IgD-negative memory B cell (primary cell): Measurements from ENCODE around the gene LASP1NB.
A peak's percentile ranks its signal among the peaks of the same experiment; 100 is the strongest.
"Not testable (repeated sequence)": the region's sequence is repeated elsewhere in the genome, so short reads cannot be mapped to it uniquely, and the experiment has no call there.

Experiments
- H3K27ac Mint-ChIP-seq, 3 donors: one replicate each; pipeline ENCODE4 v1.8.0; 2020 to 2022; ENCODE audit warnings: mild to moderate bottlenecking in 3 of 3, mixed read lengths in 3 of 3, moderate library complexity in 1 of 3
- H3K27me3 Mint-ChIP-seq: one replicate; pipeline ENCODE4 v1.8.0; 2021; ENCODE audit warnings: mixed read lengths
- H3K36me3 Mint-ChIP-seq: one replicate; pipeline ENCODE4 v1.8.0; 2020; ENCODE audit warnings: mild to moderate bottlenecking, mixed read lengths
- H3K4me1 Mint-ChIP-seq, 3 donors: one replicate each; pipeline ENCODE4 v1.8.0; 2020 to 2022; ENCODE audit warnings: mixed read lengths in 3 of 3, mild to moderate bottlenecking in 1 of 3
- H3K4me3 Mint-ChIP-seq, 4 donors: one replicate each; pipeline ENCODE4 v1.8.0; 2020 to 2022; ENCODE audit warnings: mild to moderate bottlenecking in 4 of 4, mixed read lengths in 4 of 4, moderate library complexity in 3 of 4
- H3K9me3 Mint-ChIP-seq, 3 donors: one replicate each; pipeline ENCODE4 v1.8.0; 2020 to 2021; ENCODE audit warnings: mixed read lengths in 3 of 3, mild to moderate bottlenecking in 1 of 3

The LASP1NB gene

GRCh38 chr17:38918916-38919315 is 6.5 kb upstream of the LASP1NB start:
- Mint-ChIP-seq H3K27ac (no peak overlapping the region), H3K36me3 (peaks cover 5% of the 10 kb centered on the region), H3K4me1 (peaks cover 10 to 15% (median 15%) of the 10 kb centered on the region in 3 donors), H3K4me3 (no peak overlapping the region), H3K9me3 (no peaks in the 10 kb centered on the region), H3K27me3 (no peaks in the 10 kb centered on the region)

GRCh38 chr17:38919316-38920078 is 5.9 kb upstream of the LASP1NB start:
- Mint-ChIP-seq H3K36me3 (peaks cover 5% of the 10 kb centered on the region), H3K4me1 (peaks cover 10 to 15% (median 15%) of the 10 kb centered on the region in 3 donors), H3K9me3 (no peaks in the 10 kb centered on the region), H3K4me3 (no peak overlapping the region), H3K27ac (peak overlapping the region in 1 of 3 donors; percentile 13), H3K27me3 (no peaks in the 10 kb centered on the region)

DNA sequence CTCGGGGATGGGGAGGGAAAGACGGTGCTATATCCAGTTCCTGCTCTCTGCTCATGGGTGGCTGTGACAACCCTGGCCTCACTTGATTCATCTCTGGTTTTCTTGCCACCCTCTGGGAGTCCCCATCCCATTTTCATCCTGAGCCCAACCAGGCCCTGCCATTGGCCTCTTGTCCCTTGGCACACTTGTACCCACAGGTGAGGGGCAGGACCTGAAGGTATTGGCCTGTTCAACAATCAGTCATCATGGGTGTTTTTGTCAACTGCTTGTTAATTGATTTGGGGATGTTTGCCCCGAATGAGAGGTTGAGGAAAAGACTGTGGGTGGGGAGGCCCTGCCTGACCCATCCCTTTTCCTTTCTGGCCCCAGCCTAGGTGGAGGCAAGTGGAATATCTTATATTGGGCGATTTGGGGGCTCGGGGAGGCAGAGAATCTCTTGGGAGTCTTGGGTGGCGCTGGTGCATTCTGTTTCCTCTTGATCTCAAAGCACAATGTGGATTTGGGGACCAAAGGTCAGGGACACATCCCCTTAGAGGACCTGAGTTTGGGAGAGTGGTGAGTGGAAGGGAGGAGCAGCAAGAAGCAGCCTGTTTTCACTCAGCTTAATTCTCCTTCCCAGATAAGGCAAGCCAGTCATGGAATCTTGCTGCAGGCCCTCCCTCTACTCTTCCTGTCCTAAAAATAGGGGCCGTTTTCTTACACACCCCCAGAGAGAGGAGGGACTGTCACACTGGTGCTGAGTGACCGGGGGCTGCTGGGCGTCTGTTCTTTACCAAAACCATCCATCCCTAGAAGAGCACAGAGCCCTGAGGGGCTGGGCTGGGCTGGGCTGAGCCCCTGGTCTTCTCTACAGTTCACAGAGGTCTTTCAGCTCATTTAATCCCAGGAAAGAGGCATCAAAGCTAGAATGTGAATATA is 4.8 kb upstream of the LASP1NB start:
- Mint-ChIP-seq H3K4me3 (peak overlapping the region in 2 of 4 donors; percentile 25 to 65), H3K27ac (peak overlapping the region; percentile 56 to 94 (median 58)), H3K27me3 (no peaks in the 10 kb centered on the region), H3K36me3 (peaks cover 5% of the 10 kb centered on the region), H3K4me1 (peaks cover 10 to 21% (median 20%) of the 10 kb centered on the region in 3 donors), H3K9me3 (no peaks in the 10 kb centered on the region)

- peaks cover 4% of the 10 kb centered on the region for H3K36me3 Mint-ChIP-seq
- H3K27me3 Mint-ChIP-seq: no peaks in the 10 kb centered on the region
- H3K27ac Mint-ChIP-seq: peak overlapping the region in 1 of 3 donors; percentile 71
- peaks cover 10 to 24% (median 20%) of the 10 kb centered on the region in 3 donors for H3K4me1 Mint-ChIP-seq
- H3K9me3 Mint-ChIP-seq: no peaks in the 10 kb centered on the region
- H3K4me3 Mint-ChIP-seq: peak overlapping the region in 2 of 4 donors; percentile 1 to 75
These were observed 3.5 kb upstream of the LASP1NB start for GRCh38 chr17:38921756-38922411.

GRCh38 chr17:38922538-38923297 is 2.7 kb upstream of the LASP1NB start:
- H3K9me3 Mint-ChIP-seq: no peaks in the 10 kb centered on the region
- H3K27ac Mint-ChIP-seq: peak overlapping the region in 1 of 3 donors; percentile 71
- H3K27me3 Mint-ChIP-seq: no peaks in the 10 kb centered on the region
- H3K4me3 Mint-ChIP-seq: no peak overlapping the region
- peaks cover 10 to 24% (median 20%) of the 10 kb centered on the region in 3 donors for H3K4me1 Mint-ChIP-seq
- H3K36me3 Mint-ChIP-seq: peaks cover 4% of the 10 kb centered on the region

- H3K4me1 Mint-ChIP-seq: peaks cover 7 to 16% (median 10%) of the 10 kb centered on the region in 3 donors
- no peaks in the 10 kb centered on the region for H3K36me3 Mint-ChIP-seq
- H3K9me3 Mint-ChIP-seq: no peaks in the 10 kb centered on the region
- H3K27me3 Mint-ChIP-seq: no peaks in the 10 kb centered on the region
- H3K4me3 Mint-ChIP-seq: no peak overlapping the region
- H3K27ac Mint-ChIP-seq: no peak overlapping the region
These were observed 1.1 kb downstream of the LASP1NB start for GRCh38 chr17:38926293-38927070.

DNA sequence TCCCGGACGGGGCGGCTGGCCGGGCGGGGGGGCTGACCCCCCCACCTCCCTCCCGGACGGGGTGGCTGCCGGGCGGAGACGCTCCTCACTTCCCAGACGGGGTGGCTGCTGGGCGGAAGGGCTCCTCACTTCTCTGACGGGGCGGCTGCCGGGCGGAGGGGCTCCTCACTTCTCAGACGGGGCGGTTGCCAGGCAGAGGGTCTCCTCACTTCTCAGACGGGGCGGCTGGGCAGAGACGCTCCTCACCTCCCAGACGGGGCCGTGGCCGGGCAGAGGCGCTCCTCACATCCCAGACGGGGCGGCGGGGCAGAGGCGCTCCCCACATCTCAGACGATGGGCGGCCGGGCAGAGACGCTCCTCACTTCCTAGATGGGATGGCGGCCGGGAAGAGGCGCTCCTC is 5.4 kb downstream of the LASP1NB start:
- not testable (repeated sequence) for H3K9me3 Mint-ChIP-seq, H3K4me1 Mint-ChIP-seq, H3K27ac Mint-ChIP-seq, H3K27me3 Mint-ChIP-seq, H3K36me3 Mint-ChIP-seq, H3K4me3 Mint-ChIP-seq

GRCh38 chr17:38933962-38934361 is 8.5 kb downstream of the LASP1NB start:
- not testable (repeated sequence) for H3K4me3 Mint-ChIP-seq, H3K36me3 Mint-ChIP-seq, H3K27ac Mint-ChIP-seq, H3K9me3 Mint-ChIP-seq, H3K4me1 Mint-ChIP-seq, H3K27me3 Mint-ChIP-seq

GRCh38 chr17:38939987-38940386 is 14.6 kb downstream of the LASP1NB start:
- H3K36me3 Mint-ChIP-seq: no peaks in the 10 kb centered on the region
- peak overlapping the region in 1 of 3 donors; percentile 3 for H3K27ac Mint-ChIP-seq
- peaks cover 3 to 8% (median 7%) of the 10 kb centered on the region in 3 donors for H3K4me1 Mint-ChIP-seq
- peaks cover 3% of the 10 kb centered on the region for H3K27me3 Mint-ChIP-seq
- no peak overlapping the region for H3K4me3 Mint-ChIP-seq
- no peaks in the 10 kb centered on the region for H3K9me3 Mint-ChIP-seq

DNA sequence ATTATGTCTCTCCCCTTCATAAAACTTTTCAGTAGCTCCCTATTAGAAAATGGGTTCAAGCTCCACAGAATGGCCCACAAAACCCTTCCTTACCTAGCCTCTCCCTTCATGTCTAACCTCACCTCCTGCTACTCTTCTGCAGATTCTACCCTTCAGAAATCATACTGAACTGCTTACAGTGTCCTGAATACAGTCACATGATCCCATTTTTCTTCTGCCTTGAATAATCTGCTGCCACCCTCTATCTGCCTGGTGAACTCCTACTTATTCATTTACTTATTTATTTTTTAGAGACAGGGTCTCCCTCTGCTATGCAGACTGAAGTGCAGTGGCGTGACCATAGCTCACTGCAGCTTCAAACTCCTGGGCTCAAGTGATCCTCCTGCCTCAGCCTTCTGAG is 15.0 kb downstream of the LASP1NB start:
- H3K36me3 Mint-ChIP-seq: no peaks in the 10 kb centered on the region
- H3K27ac Mint-ChIP-seq: peak overlapping the region in 1 of 3 donors; percentile 3
- H3K4me1 Mint-ChIP-seq: peaks cover 3 to 10% (median 8%) of the 10 kb centered on the region in 3 donors
- peaks cover 3% of the 10 kb centered on the region for H3K27me3 Mint-ChIP-seq
- no peak overlapping the region for H3K4me3 Mint-ChIP-seq
- H3K9me3 Mint-ChIP-seq: no peaks in the 10 kb centered on the region

DNA sequence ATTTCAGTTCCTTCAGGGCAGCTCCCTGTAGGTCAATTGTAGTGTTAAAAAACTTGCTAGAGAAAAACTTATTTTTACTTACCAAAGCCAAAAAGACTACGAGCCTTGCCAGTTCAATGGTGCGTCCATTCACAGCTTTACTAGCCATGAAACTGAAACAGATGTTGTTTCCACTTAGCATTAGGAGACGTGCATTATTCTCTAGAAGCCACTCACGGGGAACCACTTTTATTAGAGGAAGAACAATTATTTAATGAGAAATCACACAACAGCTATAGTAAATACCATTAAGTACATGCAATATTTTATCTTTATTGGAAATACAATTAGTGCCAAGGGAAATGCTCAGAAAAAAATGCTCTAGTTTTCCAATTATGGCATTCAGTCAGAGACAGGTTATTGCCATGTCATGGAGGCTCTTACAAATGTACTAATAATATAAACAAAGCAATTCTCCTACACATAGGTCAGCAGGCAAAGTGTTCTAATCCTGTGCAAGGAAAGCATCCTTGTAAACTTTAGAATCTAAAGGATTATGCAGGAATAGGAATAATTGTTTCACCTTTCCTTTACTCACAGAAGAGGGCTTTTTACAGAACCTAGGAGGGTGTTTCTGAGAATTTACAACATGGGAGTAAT is 17.4 kb downstream of the LASP1NB start:
- Mint-ChIP-seq H3K9me3 (no peaks in the 10 kb centered on the region), H3K27me3 (peaks cover 3% of the 10 kb centered on the region), H3K4me1 (peaks cover 3 to 10% (median 8%) of the 10 kb centered on the region in 3 donors), H3K36me3 (no peaks in the 10 kb centered on the region), H3K27ac (peak overlapping the region in 1 of 3 donors; percentile 6), H3K4me3 (peak overlapping the region in 1 of 4 donors; percentile 73)

DNA sequence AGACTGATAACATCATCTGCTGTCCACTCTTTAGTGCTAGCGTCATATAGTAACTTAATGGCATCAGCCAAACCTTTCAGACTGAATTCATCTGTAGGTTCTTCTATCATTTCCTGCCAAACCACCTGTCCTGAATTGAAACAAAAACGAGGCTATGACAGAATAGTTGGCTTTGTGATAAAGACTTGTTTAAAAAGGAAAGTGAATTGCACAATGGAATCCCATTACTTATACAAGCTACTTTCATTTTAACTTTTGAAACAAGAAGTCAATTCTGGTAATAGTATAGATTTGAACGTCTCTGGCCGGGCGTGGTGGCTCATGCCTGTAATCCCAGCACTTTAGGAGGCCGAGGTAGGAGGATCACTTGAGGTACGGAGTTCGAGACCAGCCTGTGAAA is 18.2 kb downstream of the LASP1NB start:
- Mint-ChIP-seq H3K27ac (no peak overlapping the region), H3K4me3 (peak overlapping the region in 2 of 4 donors; percentile 12 to 54), H3K9me3 (no peaks in the 10 kb centered on the region), H3K4me1 (peaks cover 3 to 10% (median 8%) of the 10 kb centered on the region in 3 donors), H3K27me3 (no peaks in the 10 kb centered on the region), H3K36me3 (no peaks in the 10 kb centered on the region)

DNA sequence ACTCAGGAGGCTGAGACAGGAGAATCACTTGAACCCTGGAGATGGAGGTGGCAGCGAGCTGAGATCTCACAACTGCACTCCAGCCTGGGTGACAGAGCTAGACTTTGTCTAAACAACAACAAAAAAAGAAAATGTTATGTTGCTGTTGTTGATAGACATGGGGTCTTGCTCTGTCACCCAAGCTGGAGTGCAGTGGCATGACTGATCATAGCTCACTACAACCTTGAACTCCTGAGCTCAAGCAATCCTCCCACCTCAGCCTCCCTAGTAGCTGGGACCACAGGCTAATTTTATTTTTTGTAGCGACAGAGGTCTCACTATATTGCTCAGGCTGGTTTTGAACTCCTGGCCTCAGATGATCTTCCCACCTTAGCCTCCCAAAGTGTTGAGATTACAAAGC is 21.8 kb downstream of the LASP1NB start:
- Mint-ChIP-seq H3K36me3 (no peaks in the 10 kb centered on the region), H3K27me3 (no peaks in the 10 kb centered on the region), H3K27ac (no peak overlapping the region), H3K4me3 (no peak overlapping the region), H3K4me1 (peaks cover 2 to 10% (median 8%) of the 10 kb centered on the region in 3 donors), H3K9me3 (no peaks in the 10 kb centered on the region)
